PC-3 (cell line): ENCODE data around the gene IL18R1. TPM values are rescaled to one million over a fixed set of nuclear protein-coding genes. Genes with fewer than 3 reads are reported as not detected.

Experiments used
- ATAC-seq: fragments of 200-7000 bp; cut with Tn5 transposase; 2 replicates; pipeline ENCODE4 v1.9.1; 2020; ENCODE audit warnings: mild to moderate bottlenecking, moderate library complexity
- BruUV-seq: library from RNA; stranded (reverse); fragments of 400-500 nt; replicated peaks from 2 replicates; lab custom pipeline; 2021; lab: Mats Ljungman, UMichigan
- CTCF ChIA-PET: fragments of 300-600 bp; sonication (Branson Sonifier 250); formaldehyde crosslinking; loops from one replicate; lab custom pipeline; 2022; ENCODE audit warnings: antibody characterized with exemption; lab: Charles Lee
- POLR2A ChIA-PET: fragments of 300-600 bp; sonication (Branson Sonifier 250); formaldehyde crosslinking; loops from one replicate; lab custom pipeline; 2022; ENCODE audit warnings: antibody characterized with exemption; ENCODE audit not compliant: unreplicated experiment; lab: Charles Lee
- DNase-seq: peaks from one replicate; pipeline ENCODE4 v3.0.0-alpha.2; 2015
- H2AFZ ChIP-seq: fragments of 300-600 bp; sonication (generic); 2 replicates; pipeline ENCODE4 v1.6.0; 2016; ENCODE audit warnings: antibody characterized with exemption, low read length
- H3F3A ChIP-seq: fragments of 300-600 bp; sonication (generic); one replicate; pipeline ENCODE4 v1.6.0; 2017; ENCODE audit warnings: antibody characterized with exemption, low read length, control low read depth, mild to moderate bottlenecking; ENCODE audit not compliant: unreplicated experiment
- H3K27ac ChIP-seq: fragments of 300-600 bp; sonication (generic); 2 replicates; pipeline ENCODE4 v1.5.1; 2016; ENCODE audit warnings: mild to moderate bottlenecking, low read length
- H3K27me3 ChIP-seq: fragments of 300-600 bp; sonication (generic); 2 replicates; pipeline ENCODE4 v1.6.1; 2016; ENCODE audit warnings: low read length, mixed read lengths
- H3K36me3 ChIP-seq: fragments of 300-600 bp; sonication (generic); 2 replicates; pipeline ENCODE4 v1.6.1; 2016; ENCODE audit warnings: low read depth, mixed run types, low read length, mixed read lengths
- H3K4me1 ChIP-seq: fragments of 300-600 bp; sonication (generic); 2 replicates; pipeline ENCODE4 v1.5.1; 2016; ENCODE audit warnings: low read length; ENCODE audit not compliant: insufficient read depth
- H3K4me2 ChIP-seq: fragments of 300-600 bp; sonication (generic); 2 replicates; pipeline ENCODE4 v1.6.0; 2016; ENCODE audit warnings: low read length
- H3K4me3 ChIP-seq: fragments of 300-600 bp; sonication (generic); 2 replicates; pipeline ENCODE4 v1.5.1; 2016; ENCODE audit warnings: mild to moderate bottlenecking, low read length, mixed read lengths
- H3K79me2 ChIP-seq: fragments of 300-600 bp; sonication (generic); 2 replicates; pipeline ENCODE4 v1.6.1; 2017; ENCODE audit warnings: low read length, mixed read lengths
- H3K9ac ChIP-seq: fragments of 300-600 bp; sonication (generic); 2 replicates; pipeline ENCODE4 v1.6.0; 2016; ENCODE audit warnings: mild to moderate bottlenecking, low read length
- H3K9me2 ChIP-seq: fragments of 300-600 bp; sonication (generic); replicated peaks from 2 replicates; pipeline ENCODE4 v1.6.1; 2016; ENCODE audit warnings: mixed run types, low read length, mixed read lengths
- H3K9me3 ChIP-seq: fragments of 300-600 bp; sonication (generic); 2 replicates; pipeline ENCODE4 v1.6.1; 2016; ENCODE audit warnings: low read length, mixed read lengths
- H4K20me1 ChIP-seq: fragments of 300-600 bp; sonication (generic); 2 replicates; pipeline ENCODE4 v1.6.1; 2016; ENCODE audit warnings: low read length, mixed read lengths
- CTCF ChIP-seq: fragments of 300-600 bp; sonication (generic); conservative IDR thresholded peaks from 2 replicates; pipeline ENCODE4 v1.5.1; 2017; ENCODE audit warnings: antibody characterized with exemption, low read depth, mild to moderate bottlenecking, low read length
- EZH2 ChIP-seq: fragments of 300-600 bp; sonication (generic); IDR thresholded peaks from one replicate; pipeline ENCODE4 v1.6.1; 2017; ENCODE audit warnings: antibody characterized with exemption, mild to moderate bottlenecking, low read length; ENCODE audit not compliant: unreplicated experiment
- EZH2phosphoT487 ChIP-seq: fragments of 300-600 bp; sonication (generic); IDR thresholded peaks from 2 replicates; pipeline ENCODE4 v1.6.1; 2018; ENCODE audit warnings: mild to moderate bottlenecking, antibody characterized with exemption, low read length, borderline replicate concordance
- intact Hi-C: fragments of 100-400 bp; cut with micrococcal nuclease; formaldehyde crosslinking; loops from 2 replicates; pipeline ENCODE4 v1.9.0; 2023
- microRNA-seq: library from miRNA; unstranded; fragments of <30 nt; microRNA quantifications from one replicate; pipeline ENCODE4 v1.1.0, GENCODE V29; 2020; ENCODE audit not compliant: unreplicated experiment
- total RNA-seq: library from RNA; depleted of rRNA; stranded (reverse); fragments of >200 nt; gene quantifications from 2 replicates; pipeline ENCODE4 v1.2.3, GENCODE V29; 2014; rRNA removed

The IL18R1 gene
- total RNA-seq, 1 experiment from 2014 or later = 1.2 TPM

DNA sequence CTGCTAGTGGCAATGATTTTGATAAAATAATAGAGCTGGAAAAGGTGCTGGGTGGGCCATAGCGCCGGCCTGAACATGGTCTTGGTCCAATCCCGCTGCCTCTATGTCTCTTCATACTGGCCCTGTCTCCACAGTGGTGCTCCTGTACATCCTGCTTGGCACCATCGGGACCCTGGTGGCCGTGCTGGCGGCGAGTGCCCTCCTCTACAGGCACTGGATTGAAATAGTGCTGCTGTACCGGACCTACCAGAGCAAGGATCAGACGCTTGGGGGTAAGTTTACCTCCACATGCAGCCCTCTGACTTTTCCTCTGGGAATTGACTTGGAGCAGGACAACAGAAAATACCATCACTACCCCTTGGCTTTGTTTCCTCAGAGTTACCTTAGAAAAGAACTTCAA is 91.3 kb downstream of the IL18R1 start:
- CTCF ChIA-PET = interaction anchor here (0.7 kb wide), 1 partner anchor 281 kb away, joined by 9 read pairs; no protein-coding TSS in a partner anchor
- Histone ChIP-seq H3K27me3 (no peaks in the 10 kb centered on the region), H3K36me3 (no peaks in the 10 kb centered on the region), H3F3A (no peaks in the 10 kb centered on the region), H3K9ac (no peak overlapping the region), H2AFZ (no peak overlapping the region), H3K79me2 (no peaks in the 10 kb centered on the region), H3K4me2 (no peak overlapping the region), H3K4me1 (peaks cover 5% of the 10 kb centered on the region; the same call in 1 of the 2 replicates), H3K9me2 (no peaks in the 10 kb centered on the region), H3K9me3 (no peaks in the 10 kb centered on the region), H3K27ac (no peak overlapping the region), H3K4me3 (no peak overlapping the region), H4K20me1 (no peaks in the 10 kb centered on the region)
- intact Hi-C loops = loop anchor here (5.0 kb wide), 3 partner anchors 280 to 565 kb away; no protein-coding TSS in a partner anchor
- TF ChIP-seq EZH2phosphoT487 (no peak), EZH2 (no peak), CTCF (no peak)
- DNase-seq = no peak
- no TSS peak for BruUV-seq
- no peak for ATAC-seq
- POLR2A ChIA-PET = no interaction called here

Small RNA genes within 50 kb of the gene (microRNA-seq; reads per million reads assigned to microRNA genes)
- not detected for gene MIR4772

Other genes starting within 250 kb of the IL18R1 start
- gene IL1R1, start 213.1 kb upstream of the IL18R1 start, total RNA-seq = 0.40 and 0.69 TPM in 2 replicates
- gene IL1RL2, start 168.8 kb upstream of the IL18R1 start, total RNA-seq = 0.11 TPM in 1 of 2 replicates, not detected in the other
- gene IL1RL1, start 44.2 kb upstream of the IL18R1 start, total RNA-seq = 4.9 and 5.7 TPM in 2 replicates
- not detected in 2 replicates for gene IL18RAP, start 67.4 kb downstream of the IL18R1 start, total RNA-seq
- 0.04 TPM in 1 of 2 replicates, not detected in the other for gene SLC9A4, start 117.4 kb downstream of the IL18R1 start, total RNA-seq